Kidney glomerular epithelial cell (primary cell): ENCODE results near the gene RUVBL1.

Experiments
- DNase-seq: peaks from one replicate; lab custom pipeline; 2025; lab: John Stamatoyannopoulos, UW

RUVBL1 gene

GRCh38 chr3:128133273-128133883, 9.8 kb upstream of the RUVBL1 start:
- DNase-seq = peak; percentile 14

- no peak for DNase-seq
Measured at GRCh38 chr3:128131897-128132646, 8.5 kb upstream of the RUVBL1 start.

- DNase-seq = no peak
Measured at GRCh38 chr3:128128251-128128650, 4.6 kb upstream of the RUVBL1 start.

DNA sequence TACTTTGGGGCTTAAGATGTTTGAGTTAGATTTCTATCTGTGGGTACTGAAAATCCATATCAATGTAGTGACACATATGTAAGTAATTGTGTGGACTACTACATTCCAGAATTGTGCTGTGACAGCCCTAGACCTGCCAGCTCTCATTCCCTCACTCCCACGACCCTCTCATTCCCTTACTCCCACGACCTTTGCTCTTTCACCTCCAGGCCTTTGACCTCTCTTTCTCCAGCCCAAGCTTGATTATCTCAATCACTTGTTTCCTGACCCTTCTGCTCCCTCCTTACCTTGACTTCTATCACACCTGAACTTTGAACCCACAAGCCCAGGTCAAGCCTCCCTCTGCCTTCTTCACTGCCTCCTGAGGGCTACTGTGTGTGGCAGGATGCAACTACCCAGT, 3.6 kb upstream of the RUVBL1 start:
- no peak for DNase-seq

DNA sequence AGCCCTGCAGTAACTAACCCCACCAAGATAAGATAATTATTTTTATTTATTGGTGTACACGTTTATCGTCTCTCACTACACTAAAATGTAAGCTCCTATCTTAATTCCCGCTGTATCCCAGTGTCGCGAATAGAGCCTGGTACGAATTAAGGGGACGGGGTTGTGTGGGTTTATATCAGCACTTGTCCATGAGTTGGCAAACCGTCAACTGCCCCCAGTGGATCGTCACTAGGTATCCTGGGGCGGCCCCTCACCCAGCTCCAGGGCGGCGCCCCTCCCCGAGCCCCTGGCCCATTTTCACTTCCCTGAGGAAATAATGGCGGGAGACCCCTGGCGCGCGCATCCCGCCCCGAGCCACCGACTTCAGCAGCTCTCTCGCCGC, 465 bp downstream of the RUVBL1 start:
- DNase-seq = no peak

DNA sequence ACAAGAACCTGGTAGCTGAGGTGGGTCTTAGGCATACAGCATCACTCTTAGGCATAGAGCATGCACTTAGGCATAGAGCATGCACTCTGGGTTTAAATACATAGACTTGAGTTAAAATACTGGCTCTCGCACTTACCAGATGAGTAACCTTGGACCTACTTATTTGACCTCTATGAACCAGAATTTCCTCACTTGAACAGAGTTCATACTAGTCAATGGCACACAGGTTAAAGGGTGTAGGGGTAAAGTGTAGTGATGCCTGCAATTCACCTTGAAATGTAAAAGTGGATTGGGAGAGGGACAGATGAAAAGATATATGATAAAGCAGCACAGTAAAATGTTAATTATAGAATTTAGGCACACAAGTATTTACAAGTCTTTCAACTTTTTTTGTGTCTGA, 1.6 kb downstream of the RUVBL1 start:
- no peak for DNase-seq

DNA sequence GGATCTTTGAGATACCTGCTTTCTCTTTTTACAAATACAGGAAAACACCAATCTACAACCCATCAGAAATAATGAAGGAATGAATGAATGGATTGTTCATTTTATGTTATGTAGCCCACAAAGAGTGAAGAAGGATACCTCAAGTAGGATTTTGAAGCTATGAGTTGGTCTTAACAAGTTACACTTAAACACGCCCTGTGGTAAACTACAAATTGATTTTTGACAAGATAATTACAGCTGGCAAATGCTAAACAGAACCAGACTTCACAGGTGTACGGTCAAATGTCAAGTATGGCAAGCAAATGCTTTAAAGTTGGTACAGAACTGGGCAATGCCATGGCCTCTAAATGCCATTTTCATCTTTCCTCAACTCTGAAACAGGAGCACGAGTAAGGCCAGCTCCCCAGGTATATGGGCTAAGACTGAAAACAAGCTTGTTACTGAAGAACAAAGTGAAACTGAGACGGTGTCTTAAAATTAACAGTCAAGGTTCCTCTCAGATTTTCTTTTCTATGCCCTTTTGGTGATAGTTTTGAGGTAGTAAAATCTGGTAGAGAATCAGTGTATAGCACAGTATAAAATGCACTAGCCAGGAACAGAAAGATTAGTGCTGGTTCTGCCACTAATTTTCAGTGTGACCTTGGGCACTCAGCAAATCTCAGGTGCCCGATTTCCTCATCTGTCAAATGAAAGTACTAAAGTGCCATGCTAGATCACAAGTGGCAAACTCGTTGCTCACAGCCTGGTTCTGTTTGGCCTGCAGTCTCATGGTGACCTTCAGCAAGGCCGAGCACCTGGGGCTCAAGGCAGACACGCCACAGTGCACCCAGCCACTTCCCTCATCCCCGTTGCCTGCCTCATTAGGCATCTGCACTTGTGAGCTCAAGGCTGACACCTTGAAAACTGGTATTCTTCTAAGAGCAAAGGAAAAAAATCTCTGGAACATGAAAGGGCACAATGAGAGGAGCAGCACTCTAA, 9.5 kb downstream of the RUVBL1 start:
- DNase-seq = no peak

GRCh38 chr3:128112357-128112968, 11.1 kb downstream of the RUVBL1 start:
- peak; percentile 76 for DNase-seq

DNA sequence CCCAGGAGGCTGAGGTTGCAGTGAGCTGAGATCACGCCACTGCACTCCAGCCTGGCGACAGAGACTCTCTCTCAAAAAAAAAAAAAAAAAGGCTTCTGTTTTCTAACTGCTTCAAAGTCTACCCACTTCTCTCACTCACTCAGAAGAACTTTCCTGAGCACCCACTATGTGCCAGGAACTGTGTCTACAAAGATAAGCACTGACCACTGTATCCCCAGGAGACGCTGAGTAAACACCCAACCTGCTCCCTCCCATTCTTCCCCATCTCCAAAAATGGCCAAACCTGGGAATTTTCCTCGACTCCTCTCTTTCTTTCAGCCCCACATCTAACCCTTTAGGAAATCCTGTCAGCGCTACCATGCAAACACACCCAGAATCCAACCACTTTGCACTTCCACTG, 12.5 kb downstream of the RUVBL1 start:
- no peak for DNase-seq

DNA sequence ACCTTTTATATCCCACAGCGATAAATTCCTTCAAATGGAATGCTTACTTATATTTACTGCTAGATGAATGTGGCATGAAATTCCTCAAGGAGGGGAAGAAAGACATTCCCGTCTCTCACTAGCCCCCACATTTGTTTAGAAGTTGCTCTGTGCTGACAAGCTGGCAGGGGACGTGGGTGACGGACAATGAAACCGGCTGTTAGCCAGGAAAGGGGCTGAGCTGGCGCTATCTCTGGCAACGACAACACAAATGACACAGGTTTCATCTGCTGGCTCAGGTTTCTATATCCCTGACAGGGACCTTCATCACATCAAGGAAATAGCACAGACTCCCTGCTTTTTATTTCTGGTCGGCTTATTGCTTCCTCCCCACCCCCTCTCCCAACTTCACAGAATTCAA, 15.8 kb downstream of the RUVBL1 start:
- DNase-seq = no peak

DNA sequence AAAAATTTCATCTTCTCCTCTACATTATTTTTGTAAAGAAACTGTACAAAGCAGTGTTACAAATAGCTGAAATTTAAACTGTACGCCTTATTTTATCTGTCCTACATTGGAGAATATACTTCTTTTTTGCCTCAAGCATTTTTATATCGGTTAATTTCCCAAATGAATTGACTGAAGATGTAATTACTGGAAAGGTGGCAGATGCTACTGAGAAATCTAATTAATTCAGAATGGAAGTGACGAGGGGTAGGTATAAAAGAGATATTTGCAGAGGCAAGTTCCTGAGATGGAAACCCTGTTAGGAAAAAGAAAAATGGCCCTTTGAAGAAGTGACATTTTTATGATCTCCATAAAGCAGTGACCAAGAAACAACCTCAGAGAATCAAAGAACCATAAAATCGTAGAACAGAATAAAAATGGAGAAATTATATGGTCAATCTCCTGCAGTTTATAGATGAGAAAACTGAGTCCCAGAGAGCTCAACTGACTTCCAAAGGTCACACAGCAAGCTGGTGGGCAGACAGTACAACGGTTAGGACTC, 20.4 kb downstream of the RUVBL1 start:
- DNase-seq = no peak

GRCh38 chr3:128100638-128101037, 23.0 kb downstream of the RUVBL1 start:
- DNase-seq = no peak

- no peak for DNase-seq
Measured at GRCh38 chr3:128100161-128100560, 23.5 kb downstream of the RUVBL1 start.

DNA sequence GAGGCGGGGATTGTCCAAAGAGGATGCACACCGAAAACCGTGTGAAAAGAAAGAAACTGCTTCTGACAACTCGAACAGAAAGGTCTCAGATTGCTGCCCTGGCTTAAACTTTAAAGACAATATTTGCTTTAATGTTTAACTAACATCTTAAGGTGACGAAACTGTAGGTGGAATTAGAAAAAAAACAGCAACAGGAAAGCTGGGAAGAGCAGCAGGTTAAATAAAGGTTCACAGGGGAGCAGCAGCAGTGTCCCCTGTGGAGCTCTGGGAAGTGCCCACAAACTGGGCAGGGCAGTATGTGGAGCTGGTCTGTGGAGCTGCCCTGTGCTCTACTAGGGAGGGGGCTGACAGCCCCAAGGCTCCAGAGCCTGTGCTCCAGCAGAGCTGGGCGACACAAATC, 25.4 kb downstream of the RUVBL1 start:
- peak; percentile 48 for DNase-seq

DNA sequence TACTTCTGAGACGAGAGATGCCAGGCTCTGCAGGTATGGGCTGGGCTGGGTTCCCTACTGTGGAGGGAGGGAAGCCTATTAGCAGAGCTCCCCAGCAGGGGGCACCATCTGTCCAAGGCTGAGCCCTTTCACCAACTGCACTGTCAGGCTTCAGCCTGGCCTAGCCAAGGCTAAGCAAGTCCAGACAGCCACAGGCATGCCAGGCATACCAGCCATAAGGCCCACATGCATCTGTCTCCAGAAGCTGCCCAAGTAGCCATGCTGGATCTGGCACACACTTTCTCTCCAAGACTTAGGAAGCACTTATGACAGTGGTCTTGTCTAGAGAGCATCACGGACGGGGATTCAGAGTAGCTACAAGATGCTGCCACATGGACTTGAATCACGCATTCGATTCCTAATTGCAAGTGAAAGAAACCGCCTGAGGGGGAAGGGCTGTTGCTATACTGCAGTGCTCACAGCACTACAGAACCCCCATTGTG, 28.3 kb downstream of the RUVBL1 start:
- peak; percentile 74 for DNase-seq

DNA sequence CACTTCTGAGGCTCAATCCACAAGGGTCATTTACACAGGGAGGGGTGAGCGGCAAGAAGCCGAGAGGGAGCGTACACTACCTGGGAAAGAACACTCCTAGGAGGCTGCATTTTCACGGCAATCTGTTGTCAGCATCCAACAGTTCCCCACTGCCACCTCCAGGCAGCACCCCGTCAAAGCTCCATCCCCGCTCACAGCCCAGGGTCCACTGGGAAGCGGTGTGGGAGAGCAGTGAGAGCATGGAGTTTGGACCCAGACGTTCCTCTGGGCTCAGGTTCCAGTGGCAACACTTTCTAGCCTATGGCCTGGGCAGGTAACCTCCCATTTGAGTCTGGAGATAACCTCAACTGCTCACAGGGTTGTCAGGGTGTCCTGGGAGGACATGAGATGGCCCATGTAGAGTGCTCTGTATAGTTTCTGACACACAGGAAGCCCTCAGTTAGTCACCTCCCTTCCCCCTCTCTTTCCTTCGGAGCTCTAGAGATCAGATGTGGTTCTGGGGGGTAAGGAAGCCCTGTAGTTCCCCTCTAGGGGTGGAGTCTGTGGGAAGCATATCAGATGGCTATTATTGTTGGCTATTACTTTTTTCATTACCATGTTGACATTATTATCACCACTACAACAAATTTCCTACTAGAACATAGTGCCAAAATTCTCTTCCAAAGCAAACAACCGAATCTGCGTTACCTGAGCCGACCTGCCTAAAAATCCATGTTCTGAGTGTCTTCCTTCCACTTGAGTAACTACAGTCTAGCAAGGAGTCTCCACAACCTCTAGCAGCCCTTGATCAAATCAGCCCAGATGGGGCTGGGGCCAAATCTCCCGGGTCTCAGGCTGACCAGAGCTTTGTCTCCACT, 29.1 kb downstream of the RUVBL1 start:
- no peak for DNase-seq

DNA sequence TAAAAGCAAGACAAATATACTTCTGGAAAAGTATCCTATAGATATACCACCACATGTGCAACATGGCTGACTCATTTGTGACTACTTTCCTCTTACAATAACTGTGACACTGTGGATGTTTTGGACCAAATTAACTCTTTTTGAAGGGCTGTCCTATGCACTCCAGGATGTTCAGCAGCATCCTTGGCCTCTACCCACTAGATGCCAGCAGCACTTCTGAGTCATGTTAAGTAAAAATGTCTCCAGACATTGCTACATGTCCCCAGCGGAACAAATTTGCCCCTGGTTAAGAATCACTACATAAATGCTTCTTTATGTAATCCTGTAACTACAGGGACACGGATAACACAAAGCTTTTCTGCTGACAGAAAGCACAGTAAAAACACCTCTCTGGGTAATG, 32.0 kb downstream of the RUVBL1 start:
- DNase-seq = no peak

- DNase-seq = no peak
Measured at GRCh38 chr3:128089135-128089534, 34.5 kb downstream of the RUVBL1 start.

DNA sequence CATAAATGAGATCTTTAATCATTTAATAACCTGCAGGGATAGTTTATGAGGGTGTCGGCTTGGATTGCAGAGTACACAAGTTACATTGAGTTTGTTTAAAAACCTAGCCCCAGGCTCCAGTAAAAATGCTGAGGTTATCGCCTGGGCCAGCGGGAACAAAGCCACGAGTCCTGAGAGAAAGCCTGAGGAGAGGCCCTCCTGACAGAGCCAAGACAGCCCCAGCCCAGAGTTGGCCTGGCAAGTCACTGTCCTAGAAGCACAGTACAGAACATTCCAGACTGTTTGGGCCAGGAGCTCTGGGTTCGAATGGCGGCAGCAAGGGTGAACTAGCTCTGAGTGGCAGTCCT, 39.0 kb downstream of the RUVBL1 start:
- DNase-seq = no peak

DNA sequence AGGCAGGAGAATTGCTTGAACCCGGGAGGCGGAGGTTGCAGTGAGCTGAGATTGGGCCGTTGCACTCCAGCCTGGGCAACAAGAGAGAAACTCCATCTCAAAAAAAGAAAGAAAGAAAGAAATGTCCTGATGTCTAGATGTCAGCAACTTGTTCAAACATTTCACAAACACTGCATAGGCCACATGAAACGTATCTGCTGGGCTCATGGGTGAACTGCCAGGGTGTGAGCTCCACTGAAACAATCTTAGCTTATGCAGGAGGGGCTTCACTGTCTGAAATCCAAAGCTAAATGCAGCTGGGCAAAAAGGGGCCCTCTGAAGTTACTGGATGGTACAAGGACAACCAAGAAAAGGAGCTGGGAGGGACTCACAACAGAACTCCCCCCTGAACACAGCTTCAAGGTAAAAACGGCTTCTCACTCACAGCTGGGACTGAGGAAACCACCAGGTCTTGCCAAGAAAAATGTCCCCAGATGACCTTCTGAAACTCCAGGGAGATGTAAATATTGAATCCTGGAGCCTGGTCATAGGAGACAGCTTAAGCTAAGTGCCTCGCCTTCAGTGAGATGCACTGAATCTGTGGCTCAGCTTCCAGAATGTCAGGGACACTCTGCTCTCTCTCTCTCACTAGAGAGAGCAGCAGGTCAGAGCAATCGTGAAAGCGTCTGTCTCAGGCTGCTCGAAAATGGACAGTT, 39.5 kb downstream of the RUVBL1 start:
- DNase-seq = no peak
